Measurements from ENCODE around the gene SPEN. TPM values are rescaled to one million over a fixed set of nuclear protein-coding genes. Genes with fewer than 3 reads are reported as not detected.
"Not testable (repeated sequence)": the region's sequence is repeated elsewhere in the genome, so short reads cannot be mapped to it uniquely, and the experiment has no call there.

Gene SPEN
- total RNA-seq, 1 donor from 2014 or later = 55.2 TPM

DNA sequence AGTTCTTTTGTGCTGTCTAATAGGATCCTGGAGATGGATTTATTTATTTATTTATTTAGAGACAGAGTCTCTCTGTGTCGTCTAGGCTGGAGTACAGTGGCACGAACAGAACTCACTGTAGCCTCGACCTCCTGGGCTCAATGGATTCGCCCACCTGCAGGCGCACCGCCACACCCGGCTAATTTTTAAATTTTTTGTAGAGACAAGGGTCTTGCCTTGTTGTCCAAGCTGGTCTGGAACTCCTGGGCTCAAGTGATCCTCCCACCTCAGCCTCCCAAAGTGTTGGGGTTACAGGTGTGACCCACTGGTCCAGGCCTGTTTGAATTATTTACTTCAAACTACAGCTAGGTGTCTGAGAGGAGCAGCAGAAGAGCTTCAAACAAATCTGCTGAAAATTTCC, 9.6 kb upstream of the SPEN start:
- Histone ChIP-seq H3K36me3 (no peaks in the 10 kb centered on the region), H3K27me3 (no peaks in the 10 kb centered on the region), H3K27ac (no peak overlapping the region), H3K4me3 (no peak overlapping the region), H3K4me1 (peaks cover 18% of the 10 kb centered on the region), H3K9me3 (no peaks in the 10 kb centered on the region)
- TF ChIP-seq POLR2A (IDR thresholded peaks at IDR 0.05) (no peak), POLR2AphosphoS5 (IDR thresholded peaks at IDR 0.05; ENCODE audit: insufficient read depth in 1 of 2, low read depth in 1 of 2) (no peak)
- TF ChIP-seq, protein P1, sequence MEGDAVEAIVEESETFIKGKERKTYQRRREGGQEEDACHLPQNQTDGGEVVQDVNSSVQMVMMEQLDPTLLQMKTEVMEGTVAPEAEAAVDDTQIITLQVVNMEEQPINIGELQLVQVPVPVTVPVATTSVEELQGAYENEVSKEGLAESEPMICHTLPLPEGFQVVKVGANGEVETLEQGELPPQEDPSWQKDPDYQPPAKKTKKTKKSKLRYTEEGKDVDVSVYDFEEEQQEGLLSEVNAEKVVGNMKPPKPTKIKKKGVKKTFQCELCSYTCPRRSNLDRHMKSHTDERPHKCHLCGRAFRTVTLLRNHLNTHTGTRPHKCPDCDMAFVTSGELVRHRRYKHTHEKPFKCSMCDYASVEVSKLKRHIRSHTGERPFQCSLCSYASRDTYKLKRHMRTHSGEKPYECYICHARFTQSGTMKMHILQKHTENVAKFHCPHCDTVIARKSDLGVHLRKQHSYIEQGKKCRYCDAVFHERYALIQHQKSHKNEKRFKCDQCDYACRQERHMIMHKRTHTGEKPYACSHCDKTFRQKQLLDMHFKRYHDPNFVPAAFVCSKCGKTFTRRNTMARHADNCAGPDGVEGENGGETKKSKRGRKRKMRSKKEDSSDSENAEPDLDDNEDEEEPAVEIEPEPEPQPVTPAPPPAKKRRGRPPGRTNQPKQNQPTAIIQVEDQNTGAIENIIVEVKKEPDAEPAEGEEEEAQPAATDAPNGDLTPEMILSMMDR (IDR thresholded peaks at IDR 0.05) = no peak
- intact Hi-C loops (cut with DNase I) = no loop called here
- DNase-seq (ENCODE audit: extremely low spot score in 2 of 2) = no peak

- no peaks in the 10 kb centered on the region for H3K36me3 ChIP-seq
- no peaks in the 10 kb centered on the region for H3K27me3 ChIP-seq
- H3K4me1 ChIP-seq = peaks cover 10% of the 10 kb centered on the region
- no peaks in the 10 kb centered on the region for H3K9me3 ChIP-seq
- H3K27ac ChIP-seq = no peak overlapping the region
- intact Hi-C loops (cut with DNase I) = no loop called here
- TF ChIP-seq, protein P1 (IDR thresholded peaks at IDR 0.05) = no peak
- no peak for TF ChIP-seq POLR2A (IDR thresholded peaks at IDR 0.05)
- no peak for TF ChIP-seq POLR2AphosphoS5 (IDR thresholded peaks at IDR 0.05; ENCODE audit: insufficient read depth in 1 of 2, low read depth in 1 of 2)
- no peak overlapping the region for H3K4me3 ChIP-seq
- no peak for DNase-seq (ENCODE audit: extremely low spot score in 2 of 2)
Observed at GRCh38 chr1:15838721-15839120, 8.8 kb upstream of the SPEN start.

GRCh38 chr1:15843826-15844572, 3.5 kb upstream of the SPEN start:
- Histone ChIP-seq H3K4me1 (peaks cover 18% of the 10 kb centered on the region), H3K9me3 (no peaks in the 10 kb centered on the region), H3K4me3 (no peak overlapping the region), H3K36me3 (no peaks in the 10 kb centered on the region), H3K27me3 (no peaks in the 10 kb centered on the region), H3K27ac (no peak overlapping the region)
- no peak for DNase-seq (ENCODE audit: extremely low spot score in 2 of 2)
- intact Hi-C loops (cut with DNase I) = no loop called here
- TF ChIP-seq POLR2A (IDR thresholded peaks at IDR 0.05) = no peak
- no peak for TF ChIP-seq POLR2AphosphoS5 (IDR thresholded peaks at IDR 0.05; ENCODE audit: insufficient read depth in 1 of 2, low read depth in 1 of 2)
- TF ChIP-seq, protein P1 (IDR thresholded peaks at IDR 0.05) = no peak

DNA sequence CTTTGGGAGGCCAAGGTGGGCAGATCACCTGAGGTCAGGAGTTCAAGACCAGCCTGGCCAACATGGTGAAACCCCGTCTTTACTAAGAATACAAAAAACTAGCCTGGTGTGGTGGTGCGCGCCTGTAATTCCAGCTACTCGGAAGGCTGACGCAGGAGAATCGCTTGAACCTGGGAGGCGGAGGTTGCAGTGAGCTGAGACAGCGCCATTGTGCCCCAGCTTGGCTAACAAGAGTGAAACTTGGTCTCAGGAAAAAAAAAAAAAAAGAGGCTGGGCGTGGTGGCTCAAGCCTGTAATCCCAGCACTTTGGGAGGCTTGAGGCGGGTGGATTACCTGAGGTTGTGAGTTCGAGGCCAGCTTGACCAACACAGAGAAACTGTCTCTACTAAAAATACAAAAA, 1.5 kb upstream of the SPEN start:
- not testable (repeated sequence) for DNase-seq (ENCODE audit: extremely low spot score in 2 of 2); H3K36me3 ChIP-seq; H3K27ac ChIP-seq; H3K27me3 ChIP-seq; H3K4me3 ChIP-seq; H3K9me3 ChIP-seq
- intact Hi-C loops (cut with DNase I) = loop anchor here (5.0 kb wide), 2 partner anchors 41 to 101 kb away; no protein-coding TSS in a partner anchor
- peaks cover 28% of the 10 kb centered on the region for H3K4me1 ChIP-seq

- H3K4me1 ChIP-seq = peaks cover 45% of the 10 kb centered on the region
- no peak for DNase-seq (ENCODE audit: extremely low spot score in 2 of 2)
- H3K27me3 ChIP-seq = no peaks in the 10 kb centered on the region
- intact Hi-C loops (cut with DNase I) = loop anchor here (2.0 to 5.0 kb wide), 3 partner anchors 13 to 99 kb away; no protein-coding TSS in a partner anchor
- H3K27ac ChIP-seq = peak overlapping the region; percentile 96
- TF ChIP-seq, protein P1 (IDR thresholded peaks at IDR 0.05) = no peak
- TF ChIP-seq POLR2A (IDR thresholded peaks at IDR 0.05) = peak in 1 of 2 donors; percentile 87
- no peak for TF ChIP-seq POLR2AphosphoS5 (IDR thresholded peaks at IDR 0.05; ENCODE audit: insufficient read depth in 1 of 2, low read depth in 1 of 2)
- H3K36me3 ChIP-seq = no peaks in the 10 kb centered on the region
- H3K9me3 ChIP-seq = no peaks in the 10 kb centered on the region
- H3K4me3 ChIP-seq = peak overlapping the region; percentile 94 to 99
Observed at GRCh38 chr1:15847893-15848142, 311 bp downstream of the SPEN start.

Data from vagina (tissue), 2 donors.